Globus pallidus (tissue), 1 donor: ENCODE data around the gene IFI27.

ENCODE experiments used
- DNase-seq: peaks from one replicate; pipeline ENCODE4 v3.0.0-alpha.2; 2015; ENCODE audit warnings: low spot score

IFI27 gene

GRCh38 chr14:94102768-94103482 lies 7.6 kb upstream of the IFI27 start:
- DNase-seq, result no peak

- no peak for DNase-seq
These were observed 6.9 kb upstream of the IFI27 start for GRCh38 chr14:94103554-94104150.

- DNase-seq, result no peak
These were observed 5.8 kb upstream of the IFI27 start for GRCh38 chr14:94104731-94105130.

GRCh38 chr14:94109915-94110250 lies 653 bp upstream of the IFI27 start:
- DNase-seq, result no peak

- no peak for DNase-seq
These were observed 950 bp downstream of the IFI27 start for GRCh38 chr14:94111276-94112095.

GRCh38 chr14:94112513-94113063 lies 2.1 kb downstream of the IFI27 start:
- DNase-seq, result no peak

- DNase-seq, result no peak
These were observed 2.5 kb downstream of the IFI27 start for GRCh38 chr14:94113073-94113472.

- no peak for DNase-seq
These were observed 3.0 kb downstream of the IFI27 start for GRCh38 chr14:94113490-94113889.

- no peak for DNase-seq
These were observed 3.5 kb downstream of the IFI27 start for GRCh38 chr14:94113908-94114588.

GRCh38 chr14:94114589-94115057 lies 4.1 kb downstream of the IFI27 start:
- no peak for DNase-seq

- no peak for DNase-seq
These were observed 4.6 kb downstream of the IFI27 start for GRCh38 chr14:94115058-94115591.

- no peak for DNase-seq
These were observed 5.1 kb downstream of the IFI27 start for GRCh38 chr14:94115631-94116030.

- DNase-seq, result no peak
These were observed 6.2 kb downstream of the IFI27 start for GRCh38 chr14:94116701-94117100.

GRCh38 chr14:94117856-94118255 lies 7.3 kb downstream of the IFI27 start:
- DNase-seq, result no peak

GRCh38 chr14:94119071-94119470 lies 8.5 kb downstream of the IFI27 start:
- DNase-seq, result no peak

- no peak for DNase-seq
These were observed 10.3 kb downstream of the IFI27 start for GRCh38 chr14:94120667-94121340.

GRCh38 chr14:94121485-94121884 lies 10.9 kb downstream of the IFI27 start:
- no peak for DNase-seq

GRCh38 chr14:94122438-94122837 lies 11.9 kb downstream of the IFI27 start:
- no peak for DNase-seq

GRCh38 chr14:94123296-94123695 lies 12.8 kb downstream of the IFI27 start:
- DNase-seq, result no peak

GRCh38 chr14:94123868-94124267 lies 13.3 kb downstream of the IFI27 start:
- DNase-seq, result no peak
